Daoy (cell line): ENCODE measurements around the gene IMMP2L. TPM values are rescaled to one million over a fixed set of nuclear protein-coding genes. Genes with fewer than 3 reads are reported as not detected.
"Not testable (repeated sequence)": the region's sequence is repeated elsewhere in the genome, so short reads cannot be mapped to it uniquely, and the experiment has no call there.

Source experiments
- DNase-seq: peaks from one replicate; pipeline ENCODE4 v3.0.0-alpha.2; 2015; ENCODE audit warnings: low read depth
- total RNA-seq: library from RNA; depleted of rRNA; stranded (reverse); fragments of >200 nt; shearing (Covaris generic); gene quantifications from 2 replicates; pipeline ENCODE4 v1.2.3, GENCODE V29; 2014; rRNA removed

The IMMP2L gene
- 13.6 and 17.7 TPM in 2 replicates for total RNA-seq

- DNase-seq: peak; percentile 95
Measured at GRCh38 chr7:111561904-111562732, at the start of gene IMMP2L. IMMP2L (minus strand) TSS chr7:111562492.

GRCh38 chr7:111609483-111610254 is 47.4 kb upstream of the IMMP2L start:
- DNase-seq: not testable (repeated sequence)

- DNase-seq: no peak
Measured at GRCh38 chr7:111607621-111608020, 45.3 kb upstream of the IMMP2L start.

GRCh38 chr7:111605246-111605645 is 43.0 kb upstream of the IMMP2L start:
- DNase-seq: no peak

- DNase-seq: no peak
Measured at GRCh38 chr7:111600091-111600490, 37.8 kb upstream of the IMMP2L start.

- no peak for DNase-seq
Measured at GRCh38 chr7:111595780-111596179, 33.5 kb upstream of the IMMP2L start.

GRCh38 chr7:111594602-111595001 is 32.3 kb upstream of the IMMP2L start:
- no peak for DNase-seq

GRCh38 chr7:111593343-111593742 is 31.1 kb upstream of the IMMP2L start:
- no peak for DNase-seq

DNA sequence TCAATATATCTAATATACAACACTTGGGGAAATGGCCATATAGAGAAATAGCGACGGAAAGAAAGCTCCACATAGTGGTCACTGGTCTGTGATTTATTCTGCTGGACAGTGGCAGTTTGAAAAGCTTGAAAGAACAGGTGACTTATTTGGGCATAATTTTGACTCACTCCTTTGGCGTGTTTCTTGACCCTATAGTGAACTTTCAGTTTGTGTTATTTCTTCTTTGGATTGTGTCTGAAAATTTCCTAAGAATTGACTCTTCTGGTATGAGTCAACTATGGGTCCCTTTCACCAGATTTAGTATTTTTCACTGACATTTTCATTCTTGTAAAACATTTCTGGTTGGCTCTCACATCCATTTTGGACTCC is 25.8 kb upstream of the IMMP2L start:
- no peak for DNase-seq

DNA sequence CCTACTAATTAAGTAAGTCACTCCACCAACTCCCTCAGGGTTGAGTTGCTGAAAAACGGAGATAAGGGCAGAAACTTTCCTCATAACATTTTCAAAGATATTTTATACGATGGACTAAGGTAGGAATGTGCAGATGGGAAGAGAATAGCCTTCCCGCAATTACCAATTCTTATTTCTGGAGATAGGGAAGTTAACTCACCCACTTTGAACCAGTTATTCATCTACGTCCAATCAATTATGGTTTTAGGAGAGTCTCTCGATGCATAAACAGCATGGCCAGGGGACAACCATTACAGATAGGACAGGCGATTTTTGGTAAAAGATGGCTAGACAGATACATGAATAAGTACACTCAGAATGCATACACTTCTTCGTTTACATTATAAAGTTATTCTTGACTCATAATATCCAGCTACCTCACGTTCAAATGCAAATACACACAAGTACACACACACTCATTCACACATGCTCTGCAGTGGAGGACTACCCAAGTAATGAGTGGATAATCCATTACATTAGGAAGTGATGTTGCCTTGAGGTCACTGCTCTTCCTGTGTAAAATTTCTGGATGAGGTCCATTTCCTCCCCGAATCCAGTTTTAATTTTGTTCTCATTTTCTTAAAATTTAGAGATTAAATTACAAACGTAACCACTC is 25.2 kb upstream of the IMMP2L start:
- no peak for DNase-seq

- no peak for DNase-seq
Measured at GRCh38 chr7:111586711-111587409, 24.6 kb upstream of the IMMP2L start.

DNA sequence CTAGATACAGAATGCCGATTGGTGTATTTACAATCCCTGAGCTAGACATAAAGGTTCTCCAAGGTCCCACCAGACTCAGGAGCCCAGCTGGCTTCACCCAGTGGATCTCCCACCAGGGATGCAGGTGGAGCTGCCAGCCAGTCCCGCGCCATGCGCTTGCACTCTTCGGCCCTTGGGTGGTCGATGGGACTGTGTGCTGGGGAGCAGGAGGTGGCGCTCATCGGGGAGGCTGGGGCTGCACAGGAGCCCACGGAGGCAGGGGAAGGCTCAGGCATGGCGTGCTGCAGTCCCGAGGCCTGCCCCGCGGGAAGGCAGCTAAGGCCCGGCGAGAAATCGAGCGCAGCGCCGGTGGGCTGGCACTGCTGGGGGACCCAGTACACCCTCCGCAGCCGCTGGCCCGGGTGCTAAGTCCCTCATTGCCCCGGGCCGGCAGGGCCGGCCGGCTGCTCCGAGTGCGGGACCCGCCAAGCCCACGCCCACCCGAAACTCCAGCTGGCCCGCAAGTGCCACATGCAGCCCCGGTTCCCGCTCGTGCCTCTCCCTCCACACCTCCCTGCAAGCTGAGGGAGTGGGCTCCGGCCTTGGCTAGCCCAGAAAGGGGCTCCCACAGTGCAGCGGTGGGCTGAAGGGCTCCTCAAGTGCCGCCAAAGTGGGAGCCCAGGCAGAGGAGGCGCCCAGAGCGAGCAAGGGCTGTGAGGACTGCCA is 19.6 kb upstream of the IMMP2L start:
- not testable (repeated sequence) for DNase-seq

- DNase-seq: not testable (repeated sequence)
Measured at GRCh38 chr7:111581207-111581606, 18.9 kb upstream of the IMMP2L start.

- DNase-seq: no peak
Measured at GRCh38 chr7:111578754-111579153, 16.5 kb upstream of the IMMP2L start.

GRCh38 chr7:111571720-111572119 is 9.4 kb upstream of the IMMP2L start:
- no peak for DNase-seq

- DNase-seq: no peak
Measured at GRCh38 chr7:111568870-111569462, 6.7 kb upstream of the IMMP2L start.

GRCh38 chr7:111568419-111568818 is 6.1 kb upstream of the IMMP2L start:
- no peak for DNase-seq

DNA sequence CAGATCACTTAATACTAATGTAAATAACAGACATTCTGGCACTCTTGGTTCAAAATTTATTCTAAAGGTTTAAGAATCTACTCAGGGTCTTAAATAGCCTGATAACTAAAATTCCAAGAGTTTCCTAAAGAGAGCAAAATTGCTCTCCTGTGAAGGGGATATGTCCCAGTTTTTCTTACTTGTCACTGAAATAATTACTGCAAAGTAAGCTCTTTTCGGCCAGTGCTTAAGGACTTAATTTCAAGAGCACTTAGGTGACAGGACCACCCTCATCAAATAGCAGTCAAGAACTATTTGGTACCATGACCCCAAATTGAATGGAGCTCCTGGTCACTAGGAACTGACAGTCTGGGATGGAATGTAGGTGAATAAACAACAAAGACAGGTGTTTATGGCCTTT is 1.8 kb upstream of the IMMP2L start:
- no peak for DNase-seq

DNA sequence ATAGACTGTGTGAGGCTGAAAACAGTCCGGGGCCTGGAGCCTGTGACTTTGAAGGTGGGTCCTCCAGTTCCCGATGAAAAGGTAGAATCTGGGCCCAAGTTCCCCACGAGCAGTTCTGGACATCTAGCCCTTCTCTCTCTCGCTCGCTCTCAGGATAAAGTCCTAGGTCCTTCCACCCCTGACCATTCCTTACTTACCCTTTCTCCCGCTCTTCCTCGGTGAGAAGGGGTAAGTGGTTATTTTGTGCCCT is 713 bp downstream of the IMMP2L start:
- DNase-seq: no peak

- DNase-seq: peak; percentile 47
Measured at GRCh38 chr7:111560773-111561653, 1.3 kb downstream of the IMMP2L start.
